ENCODE results near the gene BARX2.

BARX2 gene

DNA sequence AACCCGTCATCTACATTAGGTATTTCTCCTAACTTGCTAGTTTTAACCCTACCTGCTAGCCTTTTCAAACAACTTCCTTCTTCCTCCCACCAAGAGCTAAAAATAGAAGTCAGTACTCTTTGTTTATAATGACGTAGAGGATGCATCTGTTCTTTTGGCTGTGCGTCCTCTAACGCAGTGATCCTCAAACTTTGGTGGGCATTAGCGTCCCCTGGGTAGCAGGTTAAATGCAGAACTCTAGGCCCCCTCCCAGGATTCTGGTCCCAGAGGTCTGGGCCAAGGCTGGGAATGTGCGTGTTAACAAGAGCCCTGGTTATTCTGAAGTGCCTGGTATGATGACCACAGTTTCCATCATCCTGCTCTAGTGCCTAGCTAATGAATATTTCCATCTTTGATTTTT, 67.6 kb downstream of the BARX2 start:
- no peak for DNase-seq

DNA sequence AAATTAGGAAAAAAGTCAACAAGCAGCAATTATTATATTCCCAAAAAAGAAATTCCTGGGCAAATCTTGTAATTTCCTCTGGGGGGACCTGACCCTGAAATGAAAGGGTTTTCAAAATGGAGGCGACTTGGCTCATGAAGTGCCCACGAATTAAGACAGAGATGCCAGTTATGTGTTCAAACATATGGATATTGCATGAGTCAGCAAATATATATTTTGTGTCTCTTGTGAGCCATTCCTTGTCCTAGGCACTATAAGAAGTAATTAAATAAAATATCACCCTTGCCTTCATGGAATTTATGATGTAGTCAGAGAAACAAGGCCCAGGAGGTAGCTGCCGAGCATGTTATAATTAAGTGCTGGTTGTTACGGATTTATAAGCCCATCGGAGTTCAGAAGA, 68.6 kb downstream of the BARX2 start:
- no peak for DNase-seq

DNA sequence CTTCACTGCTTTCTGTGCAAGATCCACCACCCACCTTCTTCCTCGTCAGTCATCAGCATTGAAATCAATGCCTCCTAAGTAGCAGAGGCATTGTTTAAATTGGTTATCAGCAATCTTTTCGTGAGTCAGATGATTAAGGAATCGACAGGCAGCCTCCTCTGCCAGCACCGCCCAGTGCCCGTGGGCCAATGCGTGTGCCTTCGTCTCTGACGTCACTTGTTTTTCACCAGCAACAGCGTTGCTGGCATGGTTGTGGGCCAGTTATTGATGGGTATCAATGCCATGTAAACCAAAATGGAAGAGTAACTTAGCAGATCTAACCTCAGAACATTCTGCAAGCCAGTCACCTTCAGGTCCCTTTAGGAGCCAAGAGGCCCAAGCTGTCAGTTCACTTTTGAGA, 69.6 kb downstream of the BARX2 start:
- no peak for DNase-seq

DNA sequence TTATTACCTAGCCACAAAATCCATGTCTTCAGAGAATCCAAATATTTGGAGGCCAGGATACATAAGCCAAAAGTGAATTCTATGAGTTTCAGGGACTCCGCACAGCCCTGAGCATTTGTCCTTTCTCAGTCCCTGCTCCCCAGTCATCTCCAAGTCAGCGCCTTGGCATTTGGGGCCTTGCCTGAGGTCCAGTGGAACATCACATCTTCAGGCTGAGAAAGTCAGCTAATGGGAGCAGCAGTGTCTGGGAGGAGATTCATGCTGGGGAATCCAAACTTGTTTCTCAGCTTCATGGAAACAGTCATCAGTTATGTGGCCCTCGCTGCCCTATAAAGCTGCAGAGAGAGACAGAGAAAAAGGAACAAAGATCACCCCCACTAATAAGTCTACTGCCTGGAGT, 70.9 kb downstream of the BARX2 start:
- DNase-seq = no peak

DNA sequence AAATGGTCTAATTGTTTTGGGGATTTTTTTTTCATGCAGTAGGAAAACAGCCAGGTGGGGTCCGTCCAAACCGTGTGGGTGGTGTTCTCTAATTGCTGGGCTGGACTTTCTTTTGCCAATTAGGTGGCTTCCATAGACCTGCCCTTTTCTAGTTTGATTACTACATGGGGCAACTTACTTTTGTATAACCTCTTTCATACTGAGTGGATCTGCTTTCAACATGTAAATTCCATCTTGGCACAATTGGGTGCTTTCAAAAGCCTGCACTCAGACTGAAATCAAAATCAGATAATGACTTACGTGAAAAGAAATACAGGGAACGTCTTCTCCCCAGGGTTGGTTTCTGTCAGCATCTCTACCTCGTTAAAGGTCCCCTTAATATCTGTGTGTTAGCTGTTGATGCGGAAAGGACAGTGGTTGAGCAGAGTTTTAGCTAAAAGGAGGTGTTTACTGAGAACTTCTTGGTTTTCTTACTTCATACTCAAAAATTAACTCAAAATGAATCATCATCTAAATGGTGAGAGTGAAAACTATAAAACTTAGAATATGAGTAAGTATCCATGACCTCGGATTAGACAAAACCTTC, 72.1 kb downstream of the BARX2 start:
- DNase-seq = no peak

DNA sequence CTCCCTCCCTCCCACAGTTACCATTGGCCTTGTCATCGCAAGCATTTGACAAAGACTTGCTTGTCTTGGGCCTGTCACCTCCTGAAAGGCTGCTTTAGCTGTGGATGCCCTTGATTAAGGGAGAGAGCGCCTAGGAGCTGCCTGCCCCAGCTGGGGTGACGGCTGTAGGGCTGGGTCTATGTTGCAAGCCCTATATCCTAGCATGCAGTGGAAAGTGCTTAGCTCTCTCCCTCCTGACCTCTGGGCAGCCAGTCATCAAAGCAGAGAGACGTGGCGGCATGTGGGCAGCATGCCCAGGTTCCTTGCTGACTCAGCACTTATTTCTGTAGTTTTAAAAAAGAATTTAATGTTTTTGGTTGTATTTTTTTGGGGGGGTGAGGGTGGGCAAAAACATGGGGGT, 75.9 kb downstream of the BARX2 start:
- no peak for DNase-seq

DNA sequence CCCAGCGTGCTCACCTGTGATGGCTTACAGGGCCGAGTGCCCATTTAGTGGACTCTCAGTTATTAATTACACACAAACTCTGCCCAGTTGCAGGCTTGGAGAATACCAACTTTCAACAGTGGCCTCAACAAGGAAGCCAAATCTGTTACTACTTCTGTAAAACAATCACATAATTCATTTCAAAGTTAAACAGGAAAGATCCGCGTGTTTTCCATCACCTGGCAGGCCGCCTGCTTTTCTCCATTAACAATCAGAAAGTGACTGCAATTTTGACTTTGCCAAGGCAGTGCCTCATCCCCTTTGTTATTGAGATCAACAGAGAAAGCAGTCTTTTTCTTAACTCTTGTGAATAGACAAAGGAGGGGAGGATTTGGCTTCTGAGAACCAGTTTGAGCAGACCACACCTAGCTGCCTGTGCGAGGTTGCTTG, 77.7 kb downstream of the BARX2 start:
- DNase-seq = no peak

DNA sequence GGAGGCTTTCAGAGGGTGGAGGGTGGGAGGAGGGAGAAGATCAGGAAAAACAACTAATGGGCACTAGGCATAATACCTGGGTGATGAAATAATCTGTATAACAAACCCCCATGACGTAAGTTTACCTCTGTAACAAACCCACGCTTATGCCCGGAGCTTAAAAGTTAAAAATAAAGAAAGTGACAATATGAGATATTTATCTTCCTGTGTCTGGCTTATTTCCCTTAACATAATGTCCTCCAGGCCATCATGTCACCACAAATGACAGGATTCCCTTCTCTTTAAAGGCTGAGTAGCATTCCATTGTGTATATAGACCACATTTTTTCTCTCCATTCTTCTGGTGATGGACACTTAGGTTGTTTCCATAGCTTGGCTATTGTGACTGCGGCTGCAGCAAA, 79.5 kb downstream of the BARX2 start:
- DNase-seq = no peak

DNA sequence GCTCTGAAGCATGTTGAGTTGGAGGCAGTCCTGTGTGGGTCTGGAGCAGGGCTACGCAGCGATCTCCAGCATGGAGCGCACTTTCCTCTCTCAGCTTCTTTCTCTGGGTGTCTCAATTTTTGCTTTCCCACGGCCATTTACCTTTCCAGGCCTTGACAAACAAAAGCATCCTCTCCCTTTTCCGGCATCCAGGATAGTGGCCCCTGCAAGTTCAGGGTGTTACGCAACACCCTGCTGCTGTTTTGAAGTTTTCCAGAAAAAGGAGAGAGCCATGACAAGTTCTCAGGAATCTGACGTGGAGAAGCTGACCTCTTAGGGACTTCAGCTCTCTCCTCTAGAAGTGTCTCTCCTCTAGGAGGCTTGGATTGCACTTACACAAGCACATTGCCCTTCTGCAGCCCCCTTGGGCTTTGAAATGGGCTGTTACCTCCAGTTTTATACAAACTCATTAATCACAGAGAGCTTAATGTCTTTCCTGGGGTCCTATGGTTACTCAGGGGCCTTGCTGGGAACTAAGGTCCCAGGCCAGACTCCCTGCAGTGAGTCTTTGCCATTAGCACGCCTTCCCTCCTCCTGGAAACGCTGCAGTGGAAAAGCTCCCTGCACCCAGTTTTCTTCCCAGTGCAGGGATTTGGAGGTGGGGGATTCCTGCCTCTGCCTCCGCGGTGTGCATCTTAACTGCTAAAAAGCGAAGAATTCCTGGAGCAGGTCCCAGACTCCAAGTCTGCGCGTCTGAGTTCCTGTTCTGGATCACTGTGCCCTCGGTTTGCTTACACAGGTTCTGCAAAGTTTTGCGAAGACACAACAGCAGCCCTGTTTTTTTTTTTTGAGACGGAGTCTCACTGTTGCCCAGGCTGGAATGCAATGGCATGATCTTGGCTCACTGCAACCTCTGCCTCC, 80.4 kb downstream of the BARX2 start:
- no peak for DNase-seq

DNA sequence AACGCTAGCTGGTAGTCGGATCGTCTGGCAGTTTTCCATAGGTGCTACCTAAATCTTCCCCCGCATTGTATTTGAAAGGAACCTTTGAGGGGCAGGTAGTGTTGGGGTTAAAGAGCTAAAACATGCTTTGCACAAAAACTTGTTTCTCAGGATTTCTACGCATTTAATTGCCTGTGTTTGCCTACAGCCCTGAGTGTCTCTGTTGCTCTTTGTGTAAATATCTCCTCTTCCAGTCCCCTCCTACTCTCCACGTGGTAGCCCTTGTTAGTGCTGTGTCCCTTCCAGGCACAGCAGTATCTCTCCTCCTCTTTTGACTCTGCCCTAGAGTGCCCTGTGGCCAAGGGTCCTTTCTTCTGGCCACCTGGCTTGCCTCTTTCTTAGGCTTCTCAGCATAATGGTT, 81.7 kb downstream of the BARX2 start:
- DNase-seq = peak; percentile 70

DNA sequence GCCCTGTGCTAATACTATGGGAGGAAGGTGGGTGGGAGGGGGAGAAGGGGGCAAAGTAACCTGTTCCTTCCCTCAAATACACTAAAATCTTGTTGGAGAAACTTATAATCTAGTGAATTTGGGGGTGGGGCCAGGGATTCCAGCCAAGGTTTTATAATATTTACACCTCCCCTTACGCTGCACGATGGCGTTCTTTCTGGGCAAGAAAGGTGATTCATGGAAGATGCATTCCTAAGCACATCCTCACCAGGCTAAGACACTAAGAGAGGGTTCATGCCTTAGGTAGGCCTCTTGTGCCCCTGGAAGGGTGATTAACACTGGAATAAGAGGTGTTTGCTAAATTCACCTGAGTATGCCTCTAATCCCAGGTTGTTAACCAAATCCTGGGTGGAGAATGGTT, 82.6 kb downstream of the BARX2 start:
- DNase-seq = no peak

DNA sequence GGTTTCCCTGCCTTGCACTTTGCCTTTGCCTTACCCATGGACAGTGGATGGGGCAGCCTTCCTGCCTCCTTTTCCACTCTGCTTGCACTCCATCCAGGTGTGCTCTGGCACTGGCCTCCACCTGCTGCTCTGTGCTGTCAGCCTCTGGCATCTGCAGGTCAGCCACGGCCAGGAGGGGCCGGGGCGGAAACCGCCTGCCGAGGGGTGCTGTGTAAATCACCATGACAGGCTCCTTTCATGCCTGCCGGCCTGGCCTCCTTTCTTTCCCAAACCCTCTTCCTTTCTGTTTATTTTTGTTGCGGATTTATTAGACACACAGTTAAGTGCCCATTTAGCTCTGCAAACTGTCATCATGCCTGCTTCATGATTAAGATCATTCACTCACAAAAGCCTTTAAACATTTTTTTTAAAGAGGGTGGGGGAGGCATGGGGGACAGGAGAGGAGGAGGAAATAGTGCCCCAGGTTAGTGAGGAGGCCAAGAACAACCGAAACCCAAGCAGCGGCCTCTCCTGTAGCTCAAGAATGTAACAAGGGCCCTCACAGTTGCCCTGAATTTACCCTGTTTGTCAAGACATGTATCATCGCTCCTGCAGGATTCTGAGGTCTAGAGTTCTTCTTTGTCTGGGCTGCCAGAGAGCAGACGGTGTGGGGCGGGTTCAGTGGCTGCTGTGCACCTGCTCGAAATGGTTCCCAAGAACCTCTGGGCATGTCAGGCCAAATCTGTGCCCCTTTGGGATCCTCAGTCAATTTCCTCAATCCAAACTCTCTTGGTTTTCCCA, 83.3 kb downstream of the BARX2 start:
- DNase-seq = peak; percentile 42

DNA sequence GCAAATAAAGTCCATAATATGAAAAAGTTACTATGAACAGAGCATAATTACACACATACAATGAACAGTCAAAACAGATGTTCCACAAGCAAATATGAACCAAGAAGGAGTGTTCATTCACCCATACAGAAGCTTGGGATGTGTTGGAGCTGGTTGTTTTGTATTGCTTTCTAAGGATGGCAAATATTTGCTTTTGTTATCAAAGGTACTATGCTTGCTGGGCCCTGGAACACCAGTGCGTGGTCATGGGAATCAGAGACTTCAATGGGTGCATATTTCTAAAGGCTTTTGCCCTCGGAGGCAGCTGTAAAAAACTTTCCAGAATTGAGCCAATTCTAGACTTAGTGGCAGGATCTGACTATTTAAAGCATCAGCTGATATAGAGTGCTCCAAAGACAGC, 85.1 kb downstream of the BARX2 start:
- peak; percentile 89 for DNase-seq

DNA sequence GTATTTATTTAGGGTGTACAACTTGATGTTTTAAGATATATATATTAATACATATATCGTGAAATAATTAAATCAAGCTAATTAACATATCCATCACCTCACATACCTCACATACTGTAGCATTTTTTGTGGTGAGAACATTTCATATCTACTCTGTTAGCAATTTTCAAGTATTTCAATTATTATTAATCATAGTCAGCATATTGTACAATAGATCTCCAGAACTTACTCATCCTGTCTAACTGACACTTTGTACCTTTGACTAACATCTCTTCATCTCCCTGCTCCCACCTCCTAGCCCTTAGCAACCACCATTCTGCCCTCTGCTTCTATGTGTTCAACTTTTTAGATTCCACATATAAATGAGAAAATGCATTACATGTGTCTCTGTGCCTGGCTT, 108.4 kb downstream of the BARX2 start:
- no peak for DNase-seq

DNA sequence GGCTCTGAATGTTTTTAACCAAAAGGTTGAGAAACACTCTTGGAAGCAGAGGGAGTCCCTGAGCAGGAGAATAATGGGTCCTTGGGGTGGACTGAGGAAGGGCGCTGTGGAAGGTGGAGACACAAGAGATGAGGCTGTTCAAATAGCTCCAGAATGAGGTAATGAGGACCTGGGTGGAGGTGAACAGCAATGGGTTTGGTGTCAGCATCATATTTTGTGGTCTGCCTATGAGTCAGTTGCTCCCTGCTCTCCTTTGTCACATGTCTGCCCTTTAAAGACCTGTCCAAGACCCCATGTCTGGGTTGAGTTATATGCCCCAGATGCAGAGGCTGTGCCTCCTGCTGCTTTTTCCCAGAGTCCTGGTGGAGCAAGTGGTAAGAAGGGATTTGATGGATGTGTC, 113.6 kb downstream of the BARX2 start:
- no peak for DNase-seq

DNA sequence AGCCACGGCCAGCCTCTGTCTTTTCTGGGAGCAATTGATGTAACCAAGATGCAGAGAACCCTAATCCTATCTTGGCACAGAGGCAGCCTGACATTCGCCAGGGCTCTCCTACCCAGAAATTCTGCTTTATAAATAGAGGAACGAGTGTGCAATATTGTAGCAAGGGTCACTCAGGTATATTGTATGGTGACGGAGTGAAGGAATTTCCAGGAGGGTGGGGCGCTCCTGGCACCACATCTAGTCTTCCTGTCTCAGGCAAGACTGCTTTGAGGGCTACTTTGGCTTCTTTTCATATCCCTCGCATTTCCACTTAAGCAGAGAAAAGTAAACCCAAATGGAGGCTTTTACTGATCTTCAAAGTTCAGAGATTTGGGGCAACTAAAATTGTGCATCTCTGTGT, 114.4 kb downstream of the BARX2 start:
- no peak for DNase-seq

DNA sequence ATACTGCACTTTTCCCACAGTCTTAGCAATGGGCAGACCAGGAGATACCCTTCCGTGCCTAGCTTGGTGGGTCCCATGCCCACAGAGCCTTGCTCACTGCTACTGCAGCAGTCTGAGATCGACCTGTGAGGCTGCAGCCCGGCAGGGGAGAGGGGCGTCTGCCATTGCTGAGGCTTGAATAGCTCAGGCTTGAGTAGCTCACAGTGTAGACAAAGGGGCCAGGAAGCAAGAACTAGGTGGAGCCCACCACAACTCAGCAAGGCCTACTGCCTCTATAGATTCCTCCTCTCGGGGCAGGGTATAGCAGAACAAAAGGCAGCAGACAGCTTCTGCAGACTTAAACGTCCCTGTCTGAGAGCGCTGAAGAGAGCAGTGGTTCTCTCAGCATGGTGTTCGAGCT, 118.1 kb downstream of the BARX2 start:
- no peak for DNase-seq
